Psoas muscle (tissue), 8 donors: ENCODE measurements around the gene OR2F2. TPM values are rescaled to one million over a fixed set of nuclear protein-coding genes. Genes with fewer than 3 reads are reported as not detected.

ENCODE experiments used
- ATAC-seq, 4 donors: fragments of 200-7000 bp; cut with Tn5 transposase; one replicate each; pipeline ENCODE4 v1.9.1; 2020; ENCODE audit warnings: moderate library complexity in 3 of 4, mild to moderate bottlenecking in 2 of 4
- DNase-seq, 2 donors: peaks; one replicate each; pipeline ENCODE4 v3.0.0-alpha.2; 2020
- H3K27ac ChIP-seq: fragments of 200-600 bp; one replicate; pipeline ENCODE4 v1.8.0; 2022
- H3K27me3 ChIP-seq, 3 donors: fragments of 200-600 bp in 1 of 3; one replicate each; pipeline versions ENCODE4 v1.6.1 to v1.8.0; 2013 to 2022; ENCODE audit warnings: low read length in 2 of 3, mild to moderate bottlenecking in 2 of 3, moderate library complexity in 1 of 3; ENCODE audit not compliant: insufficient read depth in 3 of 3
- H3K36me3 ChIP-seq, 2 donors: fragments of 200-600 bp in 1 of 2; one replicate each; pipeline versions ENCODE4 v1.6.1 to v1.8.0; 2013 to 2022; ENCODE audit warnings: low read depth in 1 of 2, mild to moderate bottlenecking in 1 of 2, moderate library complexity in 1 of 2; ENCODE audit not compliant: insufficient read depth in 1 of 2
- H3K4me1 ChIP-seq: fragments of 200-600 bp; one replicate; pipeline ENCODE4 v1.8.0; 2022
- H3K4me3 ChIP-seq: fragments of 200-600 bp; one replicate; pipeline ENCODE4 v1.8.0; 2022; ENCODE audit warnings: mild to moderate bottlenecking
- H3K9me3 ChIP-seq: fragments of 200-600 bp; one replicate; pipeline ENCODE4 v1.8.0; 2022
- CTCF ChIP-seq: fragments of 200-600 bp; IDR thresholded peaks from one replicate; pipeline ENCODE4 v1.8.0; 2022; ENCODE audit warnings: antibody characterized with exemption
- WGBS, 3 donors: extraction: QIAGEN DNeasy Blood & Tissue Kit; methylation state at CpG; one replicate each; pipeline versions ENCODE4 v1.1.6 to v1.1.7; 2013; 5-methylcytosine and 5-hydroxymethylcytosine counted together
- intact Hi-C, 2 donors: fragments of 100-400 bp; cut with DNase I; formaldehyde crosslinking; loops; one replicate each; pipeline versions ENCODE4 v1.11.0 to v1.14.2; 2022
- long read RNA-seq, 2 donors: library from polyadenylated mRNA; unstranded; transcript quantifications; one replicate each; pipeline ENCODE4 v2.0.0, GENCODE V29; 2021
- polyA plus RNA-seq, 3 donors: library from polyadenylated mRNA; stranded (reverse); fragments of 200-250 nt; gene quantifications; one replicate each; pipeline ENCODE4 v1.2.3, GENCODE V29; 2013
- total RNA-seq, 4 donors: library from RNA; stranded (reverse); fragmentation: NEBNext Ultra II Directional in 2 of 4; extraction: Animal tissue kit (Norgen Biotek cat#: 25700) in 2 of 4; gene quantifications; one replicate each; pipeline versions ENCODE4 v1.2.1 to v1.2.4, GENCODE V29; 2021 to 2023
- donor health status: healthy with polysubstance abuse.
- donor health status: DM: no; HTN: no; CAD: no; lungs with moderate emphysema.
- donor health status: Bipolar disorder and iron deficiency.
- donor health status: healthy.
- donor health status: DM: yes; HTN: yes; CAD: no.
- donor health status: DM: no; HTN: no; CAD: no.
- donor health status: DM: no; HTN: no; CAD: no.
- donor health status: DM: yes; HTN: yes; CAD: no.

The OR2F2 gene
- total RNA-seq (not detected), polyA plus RNA-seq (not detected)
- long read RNA-seq, donor 1, result 0 reads
- long read RNA-seq, donor 2, result 0 reads

GRCh38 chr7:143934526-143935325, at the start of gene OR2F2:
Gene OR2F2 (plus strand): TSS chr7:143935233. CDS start chr7:143935233, 0 bp downstream.
- ATAC-seq, result no peak
- no peaks in the 10 kb centered on the region for H3K4me1 ChIP-seq

DNA sequence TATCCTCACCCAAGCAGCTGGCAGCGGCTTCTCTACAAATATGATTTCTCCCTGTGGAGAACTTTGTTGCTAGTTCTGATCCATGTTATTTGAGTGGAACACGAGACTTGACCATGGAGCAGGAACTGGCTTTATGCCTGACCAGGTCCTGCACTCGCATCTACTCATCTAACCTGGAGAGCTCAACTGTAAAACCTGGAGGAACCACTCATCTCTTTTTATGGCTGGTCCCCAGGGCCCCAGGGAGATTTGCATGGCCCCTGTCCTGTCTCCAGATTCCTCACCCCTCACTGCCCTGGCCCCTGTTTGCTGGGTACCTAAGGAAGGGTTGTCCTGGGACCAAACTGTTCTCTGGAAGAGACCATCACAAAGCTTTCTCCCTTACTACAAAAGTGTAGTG, 49.1 kb upstream of the OR2F2 start:
- no peak for TF ChIP-seq CTCF
- intact Hi-C loops, result loop anchor here in 1 of 2 donors (2.0 kb wide), 1 partner anchor 15 kb away; no protein-coding TSS in a partner anchor
- Histone ChIP-seq H3K9me3 (no peaks in the 10 kb centered on the region), H3K27ac (no peak overlapping the region), H3K4me3 (no peak overlapping the region), H3K27me3 (peaks cover 0 to 6% (median 5%) of the 10 kb centered on the region in 3 donors), H3K4me1 (peaks cover 4% of the 10 kb centered on the region), H3K36me3 (no peaks in the 10 kb centered on the region)
- ATAC-seq (no peak), DNase-seq (no peak)
- 59 to 70% (median 63%) methylated on average over 3 of the region's 3 CpGs for WGBS, 3 donors

More at GRCh38 chr7:143934526-143935325, at the start of gene OR2F2:
- Histone ChIP-seq H3K36me3 (no peaks in the 10 kb centered on the region), H3K27me3 (no peaks in the 10 kb centered on the region), H3K4me3 (no peak within 1 kb of the TSS), H3K27ac (no peak within 1 kb of the TSS), H3K9me3 (peaks cover 3% of the 10 kb centered on the region)
- intact Hi-C loops, result loop anchor here in 1 of 2 donors (5.0 kb wide), 1 partner anchor 43 kb away; no protein-coding TSS in a partner anchor
- 71 to 75% (median 72%) methylated on average over 3 of the region's 3 CpGs for WGBS, 3 donors
- TF ChIP-seq CTCF, result no peak
- DNase-seq, result no peak

GRCh38 chr7:143886826-143887477, 48.1 kb upstream of the OR2F2 start:
- intact Hi-C loops, result loop anchor here in 1 of 2 donors (2.0 kb wide), 1 partner anchor 14 kb away; no protein-coding TSS in a partner anchor
- no peak overlapping the region for H3K27ac ChIP-seq
- 95 to 97% (median 95%) methylated on average over 6 of the region's 6 CpGs for WGBS, 3 donors

GRCh38 chr7:143889068-143889467, 46.0 kb upstream of the OR2F2 start:
- no peak overlapping the region for H3K4me3 ChIP-seq
- TF ChIP-seq CTCF, result no peak
- H3K27me3 ChIP-seq, result peaks cover 0 to 5% (median 1%) of the 10 kb centered on the region in 3 donors
- intact Hi-C loops, result no loop called here
- no peaks in the 10 kb centered on the region for H3K36me3 ChIP-seq
- H3K27ac ChIP-seq, result no peak overlapping the region
- H3K9me3 ChIP-seq, result peaks cover 4% of the 10 kb centered on the region
- ATAC-seq (no peak), DNase-seq (no peak)
- WGBS, 3 donors, result 98 to 99% (median 98%) methylated on average over 2 of the region's 2 CpGs
- H3K4me1 ChIP-seq, result peaks cover 4% of the 10 kb centered on the region

More at GRCh38 chr7:143886826-143887477, 48.1 kb upstream of the OR2F2 start:
- Histone ChIP-seq H3K36me3 (no peaks in the 10 kb centered on the region), H3K4me1 (peaks cover 4% of the 10 kb centered on the region), H3K4me3 (no peak overlapping the region), H3K27me3 (peaks cover 0 to 6% (median 5%) of the 10 kb centered on the region in 3 donors), H3K9me3 (no peaks in the 10 kb centered on the region)
- ATAC-seq, result no peak
- no peak for DNase-seq
- no peak for TF ChIP-seq CTCF
